Cardiac atrium fibroblast (primary cell): ENCODE data around the gene SRF. TPM values are rescaled to one million over a fixed set of nuclear protein-coding genes. Genes with fewer than 3 reads are reported as not detected.

Experiments used
- total RNA-seq: library from RNA; depleted of rRNA; stranded (reverse); fragments of >200 nt; gene quantifications from 2 replicates; pipeline ENCODE4 v1.2.3, GENCODE V29; 2015

The SRF gene
- 21.5 and 27.3 TPM in 2 replicates for total RNA-seq

GRCh38 chr6:43170931-43171706, at the start of gene SRF:
SRF (plus strand) TSS chr6:43171269; CDS start chr6:43171657, 388 bp downstream.

GRCh38 chr6:43181942-43182860, 11.1 kb downstream of the SRF start, which contains the start of gene CUL9:
CUL9 (plus strand) TSS chr6:43182196; CDS start chr6:43184311, 2,115 bp downstream.

GRCh38 chr6:43228951-43229802, 58.1 kb downstream of the SRF start, which contains the start of gene DNPH1:
DNPH1 (minus strand) TSS chr6:43229481; CDS start chr6:43229456, 25 bp downstream.

Other genes with a start within 250 kb of the SRF start
- 24.3 and 26.7 TPM in 2 replicates for gene CNPY3, start 241.8 kb upstream of the SRF start, total RNA-seq
- gene GNMT, start 210.5 kb upstream of the SRF start, total RNA-seq: not detected in 2 replicates
- 11.0 and 16.2 TPM in 2 replicates for gene PEX6, start 192.1 kb upstream of the SRF start, total RNA-seq
- gene PPP2R5D, start 186.7 kb upstream of the SRF start, total RNA-seq: 35.6 and 39.7 TPM in 2 replicates
- gene MEA1, start 157.3 kb upstream of the SRF start, total RNA-seq: 75.2 and 88.8 TPM in 2 replicates
- 99.6 and 118 TPM in 2 replicates for gene KLHDC3, start 157.0 kb upstream of the SRF start, total RNA-seq
- gene RRP36, start 149.6 kb upstream of the SRF start, total RNA-seq: 68.4 and 69.9 TPM in 2 replicates
- gene CUL7, start 117.4 kb upstream of the SRF start, total RNA-seq: 27.1 and 30.5 TPM in 2 replicates
- 14.3 and 17.7 TPM in 2 replicates for gene MRPL2, start 111.8 kb upstream of the SRF start, total RNA-seq
- 9.4 and 13.6 TPM in 2 replicates for gene KLC4, start 111.6 kb upstream of the SRF start, total RNA-seq
- 82.6 and 84.1 TPM in 2 replicates for gene PTK7, start 95.0 kb upstream of the SRF start, total RNA-seq
- 10.9 and 16.4 TPM in 2 replicates for gene CUL9, start 10.9 kb downstream of the SRF start, total RNA-seq
- 60.7 and 96.4 TPM in 2 replicates for gene DNPH1, start 58.2 kb downstream of the SRF start, total RNA-seq
- gene TTBK1, start 72.2 kb downstream of the SRF start, total RNA-seq: not detected in 2 replicates
- gene SLC22A7, start 127.0 kb downstream of the SRF start, total RNA-seq: not detected in 2 replicates
- gene CRIP3, start 137.6 kb downstream of the SRF start, total RNA-seq: not detected in 2 replicates
- 6.7 and 7.1 TPM in 2 replicates for gene ZNF318, start 198.4 kb downstream of the SRF start, total RNA-seq